ENCODE results near the gene MBOAT2.

GRCh38 chr2:8977758-8978157 lies 25.7 kb downstream of the MBOAT2 start:
- TF ChIP-seq CTCF (conservative IDR thresholded peaks at IDR 0.05; ENCODE audit: low read depth, low read length) (no peak), EZH2 (IDR thresholded peaks at IDR 0.05; ENCODE audit: low read length, unreplicated experiment) (no peak)
